Breast epithelium (tissue), 4 donors: ENCODE data around the gene F2R. TPM values are rescaled to one million over a fixed set of nuclear protein-coding genes. Genes with fewer than 3 reads are reported as not detected.

Experiments
- DNase-seq, 2 donors: peaks; one replicate each; pipeline ENCODE4 v3.0.0-alpha.2; 2019; ENCODE audit warnings: low spot score in 2 of 2
- H3K27ac ChIP-seq, 2 donors: fragments of 200-600 bp; sonication (generic) in 1 of 2; one replicate each; pipeline ENCODE4 v1.5.1; 2016 to 2019; ENCODE audit warnings: mild to moderate bottlenecking in 1 of 2
- H3K27me3 ChIP-seq, 2 donors: fragments of 200-600 bp; sonication (generic) in 1 of 2; one replicate each; pipeline versions ENCODE4 v1.5.1 to v1.6.0; 2017 to 2019; ENCODE audit warnings: control low read depth in 1 of 2, mild to moderate bottlenecking in 1 of 2
- H3K36me3 ChIP-seq: fragments of 200-600 bp; one replicate; pipeline ENCODE4 v1.5.1; 2019
- H3K4me1 ChIP-seq, 2 donors: fragments of 200-600 bp; sonication (generic); one replicate each; pipeline ENCODE4 v1.5.1; 2016 to 2019; ENCODE audit warnings: control low read depth in 1 of 2
- H3K4me3 ChIP-seq, 3 donors: fragments of 200-600 bp; sonication (generic); 1 replicate in 2 of 3; 2 replicates in 1 of 3; pipeline ENCODE4 v1.5.1; 2016 to 2019; ENCODE audit warnings: mild to moderate bottlenecking in 3 of 3, moderate library complexity in 2 of 3
- H3K9me3 ChIP-seq, 2 donors: fragments of 200-600 bp; sonication (generic) in 1 of 2; one replicate each; pipeline ENCODE4 v1.5.1; 2016 to 2019; ENCODE audit warnings: control low read depth in 1 of 2
- POLR2A ChIP-seq: fragments of 450-650 bp; IDR thresholded peaks from one replicate; pipeline ENCODE4 v1.6.1; 2016; ENCODE audit warnings: antibody characterized with exemption, mild to moderate bottlenecking, moderate library complexity
- POLR2AphosphoS5 ChIP-seq, 3 donors: sonication (generic); formaldehyde crosslinking; IDR thresholded peaks; one replicate each; pipeline ENCODE4 v1.6.1; 2017; ENCODE audit warnings: antibody characterized with exemption in 3 of 3
- intact Hi-C: fragments of 100-400 bp; cut with DNase I; formaldehyde crosslinking; loops from one replicate; pipeline ENCODE4 v1.15.1; 2023; ENCODE audit warnings: low total_unique reads
- total RNA-seq, 3 donors: library from RNA; depleted of rRNA; stranded (reverse); fragments of >200 nt; gene quantifications; one replicate each; pipeline ENCODE4 v1.1.0, GENCODE V29; 2016
- TF ChIP-seq, protein P1 (sequence below), 3 donors: fragments of 450-650 bp; IDR thresholded peaks; one replicate each; pipeline ENCODE4 v1.5.1; 2016 to 2017; ENCODE audit warnings: antibody characterized with exemption in 3 of 3, mild to moderate bottlenecking in 3 of 3, moderate library complexity in 3 of 3

The F2R gene
- total RNA-seq, 3 donors from 2014 or later = 15.1 to 39.4 (median 27.2) TPM

DNA sequence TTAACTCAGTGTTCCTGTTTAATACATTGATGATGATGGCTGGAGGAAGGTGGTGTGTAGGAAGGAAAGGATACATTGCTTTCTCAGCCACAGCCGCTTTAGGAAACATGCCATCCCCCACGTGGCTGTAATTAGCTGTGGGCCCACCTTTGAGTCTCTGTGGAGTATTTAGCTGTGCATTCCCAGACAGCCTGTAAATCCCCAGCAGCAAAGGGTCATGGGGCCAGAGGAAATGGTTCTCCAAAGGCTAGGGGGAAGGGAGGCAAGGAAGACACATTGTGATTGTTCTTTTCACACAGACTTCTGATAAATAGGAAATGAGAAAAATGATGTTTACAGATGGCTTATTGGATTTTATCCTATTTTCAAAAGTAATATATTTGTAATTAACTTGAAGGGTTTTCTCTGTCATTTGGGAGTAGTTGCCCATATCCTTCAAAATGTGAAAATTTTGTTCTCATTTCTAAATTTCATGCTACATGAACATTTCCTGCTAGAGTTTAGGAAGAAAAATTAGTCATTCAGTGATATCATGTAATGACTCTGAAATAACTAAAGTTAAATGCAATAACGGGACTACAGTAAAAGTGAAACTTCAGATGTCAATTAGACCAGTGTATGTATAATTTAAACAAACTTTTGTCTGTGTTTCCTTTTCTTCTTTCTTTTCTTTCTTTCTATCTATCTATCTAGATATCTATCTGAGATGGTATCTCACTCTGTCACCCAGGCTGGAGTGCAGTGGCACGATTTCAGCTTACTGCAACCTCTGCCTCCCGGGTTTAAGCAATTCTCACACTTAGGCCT lies 24.3 kb upstream of the F2R start:
- no peaks in the 10 kb centered on the region for H3K27me3 ChIP-seq
- no peaks in the 10 kb centered on the region for H3K36me3 ChIP-seq
- no peaks in the 10 kb centered on the region for H3K9me3 ChIP-seq
- no peak overlapping the region for H3K4me3 ChIP-seq
- DNase-seq = no peak
- TF ChIP-seq POLR2A = no peak
- H3K27ac ChIP-seq = peak overlapping the region; percentile 51 to 83
- peaks cover 0 to 4% of the 10 kb centered on the region in 2 donors for H3K4me1 ChIP-seq
- intact Hi-C loops = no loop called here

- DNase-seq = no peak
- Histone ChIP-seq H3K4me1 (peaks cover 0 to 4% of the 10 kb centered on the region in 2 donors), H3K4me3 (no peak overlapping the region), H3K27me3 (no peaks in the 10 kb centered on the region), H3K9me3 (no peaks in the 10 kb centered on the region), H3K27ac (no peak overlapping the region), H3K36me3 (no peaks in the 10 kb centered on the region)
- intact Hi-C loops = no loop called here
- TF ChIP-seq, protein P1, sequence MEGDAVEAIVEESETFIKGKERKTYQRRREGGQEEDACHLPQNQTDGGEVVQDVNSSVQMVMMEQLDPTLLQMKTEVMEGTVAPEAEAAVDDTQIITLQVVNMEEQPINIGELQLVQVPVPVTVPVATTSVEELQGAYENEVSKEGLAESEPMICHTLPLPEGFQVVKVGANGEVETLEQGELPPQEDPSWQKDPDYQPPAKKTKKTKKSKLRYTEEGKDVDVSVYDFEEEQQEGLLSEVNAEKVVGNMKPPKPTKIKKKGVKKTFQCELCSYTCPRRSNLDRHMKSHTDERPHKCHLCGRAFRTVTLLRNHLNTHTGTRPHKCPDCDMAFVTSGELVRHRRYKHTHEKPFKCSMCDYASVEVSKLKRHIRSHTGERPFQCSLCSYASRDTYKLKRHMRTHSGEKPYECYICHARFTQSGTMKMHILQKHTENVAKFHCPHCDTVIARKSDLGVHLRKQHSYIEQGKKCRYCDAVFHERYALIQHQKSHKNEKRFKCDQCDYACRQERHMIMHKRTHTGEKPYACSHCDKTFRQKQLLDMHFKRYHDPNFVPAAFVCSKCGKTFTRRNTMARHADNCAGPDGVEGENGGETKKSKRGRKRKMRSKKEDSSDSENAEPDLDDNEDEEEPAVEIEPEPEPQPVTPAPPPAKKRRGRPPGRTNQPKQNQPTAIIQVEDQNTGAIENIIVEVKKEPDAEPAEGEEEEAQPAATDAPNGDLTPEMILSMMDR (IDR thresholded peaks at IDR 0.05) = no peak
- TF ChIP-seq POLR2A (no peak), POLR2AphosphoS5 (IDR thresholded peaks at IDR 0.05) (no peak)
Observed at GRCh38 chr5:76692274-76692540, 23.7 kb upstream of the F2R start.

DNA sequence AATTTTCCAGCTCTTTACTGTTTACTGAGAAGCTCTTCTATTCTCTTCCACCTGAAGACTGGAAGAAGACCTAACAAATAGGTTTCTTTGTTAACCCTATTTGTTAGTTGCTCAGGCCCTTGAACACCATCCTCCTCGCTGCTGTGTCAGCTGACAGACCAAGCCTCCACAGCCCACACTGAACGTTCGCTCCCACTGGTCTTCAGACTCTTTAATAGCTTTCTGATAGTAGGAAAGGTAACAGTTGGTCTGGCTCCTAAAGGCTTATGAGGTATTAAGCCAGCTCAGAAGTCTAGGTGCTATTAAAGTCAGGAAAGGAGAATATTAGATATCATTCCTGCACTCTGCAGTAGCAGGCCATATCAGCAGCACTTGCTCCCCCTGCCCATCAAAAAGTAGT lies 23.3 kb upstream of the F2R start:
- Histone ChIP-seq H3K27ac (no peak overlapping the region), H3K27me3 (no peaks in the 10 kb centered on the region), H3K4me3 (no peak overlapping the region), H3K4me1 (peaks cover 0 to 4% of the 10 kb centered on the region in 2 donors), H3K9me3 (no peaks in the 10 kb centered on the region), H3K36me3 (no peaks in the 10 kb centered on the region)
- intact Hi-C loops = no loop called here
- TF ChIP-seq POLR2A = no peak
- no peak for DNase-seq

DNA sequence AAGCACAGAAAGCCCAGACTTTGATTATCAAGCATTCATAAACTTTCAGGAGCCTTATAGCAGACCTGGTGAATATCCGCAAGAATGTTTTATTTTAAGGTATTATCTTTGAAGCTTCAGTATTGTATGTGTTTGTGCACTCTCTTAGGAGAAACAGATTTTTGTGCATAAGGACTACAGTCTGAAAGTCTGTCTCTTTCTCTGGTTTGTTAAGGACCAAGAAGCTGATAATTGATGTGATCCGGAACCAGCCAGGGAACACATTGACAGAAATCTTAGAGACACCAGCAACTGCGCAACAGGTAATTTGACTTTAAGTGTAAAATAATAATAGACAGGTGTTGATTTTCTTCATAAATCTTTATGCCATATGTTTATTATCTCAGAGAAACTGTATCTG lies 22.8 kb upstream of the F2R start:
- H3K4me3 ChIP-seq = no peak overlapping the region
- DNase-seq = no peak
- no peaks in the 10 kb centered on the region for H3K36me3 ChIP-seq
- intact Hi-C loops = no loop called here
- no peak overlapping the region for H3K27ac ChIP-seq
- TF ChIP-seq, protein P1 (IDR thresholded peaks at IDR 0.05) = no peak
- TF ChIP-seq POLR2A (no peak), POLR2AphosphoS5 (IDR thresholded peaks at IDR 0.05) (no peak)
- no peaks in the 10 kb centered on the region for H3K9me3 ChIP-seq
- peaks cover 0 to 4% of the 10 kb centered on the region in 2 donors for H3K4me1 ChIP-seq
- no peaks in the 10 kb centered on the region for H3K27me3 ChIP-seq

DNA sequence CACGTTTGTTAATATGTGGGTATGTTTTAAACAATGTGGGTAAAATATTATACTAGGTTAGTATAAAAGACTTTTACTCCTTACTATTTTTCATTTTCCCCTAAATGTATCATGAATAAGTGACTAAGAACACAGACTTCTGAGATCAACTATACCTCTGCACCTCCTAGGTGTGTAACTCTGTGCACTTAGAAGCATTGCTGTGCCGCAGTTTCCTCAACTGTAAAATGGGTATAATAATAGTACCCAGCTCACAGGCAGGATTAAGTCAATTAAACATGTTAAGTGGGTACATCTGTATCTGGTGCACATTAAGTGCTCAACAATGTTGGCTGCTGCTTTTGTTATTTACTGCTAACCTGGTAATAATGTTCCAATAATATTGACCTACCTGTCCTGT lies 21.6 kb upstream of the F2R start:
- intact Hi-C loops = no loop called here
- TF ChIP-seq, protein P1 (IDR thresholded peaks at IDR 0.05) = no peak
- TF ChIP-seq POLR2AphosphoS5 (IDR thresholded peaks at IDR 0.05) (no peak), POLR2A (no peak)
- DNase-seq = no peak

GRCh38 chr5:76695346-76695745 lies 20.6 kb upstream of the F2R start:
- intact Hi-C loops = no loop called here
- no peak overlapping the region for H3K27ac ChIP-seq
- H3K4me3 ChIP-seq = no peak overlapping the region
- H3K4me1 ChIP-seq = peaks cover 0 to 4% of the 10 kb centered on the region in 2 donors
- TF ChIP-seq, protein P1 (IDR thresholded peaks at IDR 0.05) = no peak
- TF ChIP-seq POLR2AphosphoS5 (IDR thresholded peaks at IDR 0.05) (no peak), POLR2A (no peak)
- H3K9me3 ChIP-seq = no peaks in the 10 kb centered on the region
- H3K36me3 ChIP-seq = no peaks in the 10 kb centered on the region
- DNase-seq = no peak
- H3K27me3 ChIP-seq = no peaks in the 10 kb centered on the region

More for the DNA sequence above, 21.6 kb upstream of the F2R start:
- no peak overlapping the region for H3K4me3 ChIP-seq
- no peaks in the 10 kb centered on the region for H3K27me3 ChIP-seq
- H3K9me3 ChIP-seq = no peaks in the 10 kb centered on the region
- peaks cover 0 to 4% of the 10 kb centered on the region in 2 donors for H3K4me1 ChIP-seq
- no peaks in the 10 kb centered on the region for H3K36me3 ChIP-seq
- H3K27ac ChIP-seq = no peak overlapping the region
